ENCODE measurements around the gene GLYAT. TPM values are rescaled to one million over a fixed set of nuclear protein-coding genes. Genes with fewer than 3 reads are reported as not detected.

The GLYAT gene
- total RNA-seq, 1 experiment from 2014 or later: not detected

DNA sequence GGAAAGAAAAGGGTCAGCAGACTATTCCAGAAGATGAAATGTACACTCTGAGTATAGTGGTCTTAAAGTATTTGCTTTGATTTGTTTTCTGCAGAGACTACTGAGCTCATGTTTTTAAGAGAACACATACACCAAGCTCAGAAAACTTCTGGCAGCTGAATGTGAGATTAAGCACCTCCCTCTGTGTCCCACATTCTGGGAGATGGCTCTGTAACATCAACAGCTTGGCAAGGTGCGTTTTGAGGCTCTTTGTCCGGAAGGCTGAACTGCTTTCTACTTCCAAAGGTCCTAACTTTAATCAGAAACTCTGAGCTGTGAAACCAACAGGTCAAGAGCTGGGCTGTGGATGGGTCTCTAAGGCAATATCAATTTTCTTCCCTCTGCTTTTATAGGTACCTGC is 36.4 kb upstream of the GLYAT start:
- H3K4me1 Mint-ChIP-seq (ENCODE audit: low read depth, unreplicated experiment): peaks cover 14% of the 10 kb centered on the region
- CTCF ChIA-PET: no interaction called here
- no peak for DNase-seq
- peaks cover 10% of the 10 kb centered on the region for H3K36me3 Mint-ChIP-seq (ENCODE audit: insufficient read depth, unreplicated experiment)
- H3K9me3 Mint-ChIP-seq (ENCODE audit: low read depth, unreplicated experiment): no peaks in the 10 kb centered on the region
- TF ChIP-seq CTCF (IDR thresholded peaks at IDR 0.05; ENCODE audit: unreplicated experiment): no peak
- H3K27ac Mint-ChIP-seq (ENCODE audit: unreplicated experiment): no peak overlapping the region
- H3K27me3 Mint-ChIP-seq (ENCODE audit: unreplicated experiment): peaks cover 9% of the 10 kb centered on the region
- no peak overlapping the region for H3K4me3 Mint-ChIP-seq (ENCODE audit: low read depth, unreplicated experiment)
- no TSS peak for BruUV-seq (replicated peaks)
- intact Hi-C loops (cut with micrococcal nuclease; ENCODE audit: unreplicated experiment): no loop called here

- Mint-ChIP-seq H3K4me1 (ENCODE audit: low read depth, unreplicated experiment) (no peaks in the 10 kb centered on the region), H3K9me3 (ENCODE audit: low read depth, unreplicated experiment) (no peaks in the 10 kb centered on the region), H3K4me3 (ENCODE audit: low read depth, unreplicated experiment) (no peak overlapping the region), H3K27ac (ENCODE audit: unreplicated experiment) (no peak overlapping the region), H3K36me3 (ENCODE audit: insufficient read depth, unreplicated experiment) (no peaks in the 10 kb centered on the region), H3K27me3 (ENCODE audit: unreplicated experiment) (peaks cover 9% of the 10 kb centered on the region)
- CTCF ChIA-PET: no interaction called here
- intact Hi-C loops (cut with micrococcal nuclease; ENCODE audit: unreplicated experiment): no loop called here
- BruUV-seq (replicated peaks): no TSS peak
- no peak for TF ChIP-seq CTCF (IDR thresholded peaks at IDR 0.05; ENCODE audit: unreplicated experiment)
- no peak for DNase-seq
Measured at GRCh38 chr11:58765078-58765477, 33.3 kb upstream of the GLYAT start.

- BruUV-seq (replicated peaks): no TSS peak
- Mint-ChIP-seq H3K9me3 (ENCODE audit: low read depth, unreplicated experiment) (no peaks in the 10 kb centered on the region), H3K27me3 (ENCODE audit: unreplicated experiment) (peaks cover 9% of the 10 kb centered on the region), H3K36me3 (ENCODE audit: insufficient read depth, unreplicated experiment) (no peaks in the 10 kb centered on the region), H3K4me3 (ENCODE audit: low read depth, unreplicated experiment) (no peak overlapping the region), H3K4me1 (ENCODE audit: low read depth, unreplicated experiment) (no peaks in the 10 kb centered on the region), H3K27ac (ENCODE audit: unreplicated experiment) (no peak overlapping the region)
- intact Hi-C loops (cut with micrococcal nuclease; ENCODE audit: unreplicated experiment): no loop called here
- DNase-seq: no peak
- TF ChIP-seq CTCF (IDR thresholded peaks at IDR 0.05; ENCODE audit: unreplicated experiment): no peak
- CTCF ChIA-PET: no interaction called here
Measured at GRCh38 chr11:58763120-58763490, 31.4 kb upstream of the GLYAT start.

GRCh38 chr11:58762284-58763119 is 30.8 kb upstream of the GLYAT start:
- Mint-ChIP-seq H3K27me3 (ENCODE audit: unreplicated experiment) (peaks cover 9% of the 10 kb centered on the region), H3K36me3 (ENCODE audit: insufficient read depth, unreplicated experiment) (no peaks in the 10 kb centered on the region), H3K4me3 (ENCODE audit: low read depth, unreplicated experiment) (no peak overlapping the region), H3K4me1 (ENCODE audit: low read depth, unreplicated experiment) (no peaks in the 10 kb centered on the region), H3K27ac (ENCODE audit: unreplicated experiment) (no peak overlapping the region), H3K9me3 (ENCODE audit: low read depth, unreplicated experiment) (no peaks in the 10 kb centered on the region)
- no TSS peak for BruUV-seq (replicated peaks)
- intact Hi-C loops (cut with micrococcal nuclease; ENCODE audit: unreplicated experiment): no loop called here
- CTCF ChIA-PET: no interaction called here
- TF ChIP-seq CTCF (IDR thresholded peaks at IDR 0.05; ENCODE audit: unreplicated experiment): no peak
- DNase-seq: no peak
